ENCODE measurements around the gene PLEKHA8.

Gene PLEKHA8

GRCh38 chr7:30148426-30148825 is 120.2 kb downstream of the PLEKHA8 start:
- no peak for FAIRE-seq

- FAIRE-seq, result no peak
Measured at GRCh38 chr7:30148951-30149459, 120.8 kb downstream of the PLEKHA8 start.

GRCh38 chr7:30149640-30150272 is 121.5 kb downstream of the PLEKHA8 start:
- FAIRE-seq, result no peak

GRCh38 chr7:30150711-30151110 is 122.5 kb downstream of the PLEKHA8 start:
- no peak for FAIRE-seq

- no peak for FAIRE-seq
Measured at GRCh38 chr7:30154111-30154587, 125.9 kb downstream of the PLEKHA8 start.

GRCh38 chr7:30155481-30155880 is 127.3 kb downstream of the PLEKHA8 start:
- FAIRE-seq, result no peak

- no peak for FAIRE-seq
Measured at GRCh38 chr7:30157204-30157603, 129.0 kb downstream of the PLEKHA8 start.

- FAIRE-seq, result no peak
Measured at GRCh38 chr7:30159163-30159562, 131.0 kb downstream of the PLEKHA8 start.

- FAIRE-seq, result no peak
Measured at GRCh38 chr7:30159698-30160143, 131.5 kb downstream of the PLEKHA8 start.

- FAIRE-seq, result no peak
Measured at GRCh38 chr7:30160329-30160728, 132.1 kb downstream of the PLEKHA8 start.

GRCh38 chr7:30162133-30162532 is 133.9 kb downstream of the PLEKHA8 start:
- no peak for FAIRE-seq

GRCh38 chr7:30162622-30163124 is 134.5 kb downstream of the PLEKHA8 start:
- FAIRE-seq, result no peak

GRCh38 chr7:30163231-30163894 is 135.2 kb downstream of the PLEKHA8 start:
- FAIRE-seq, result no peak

- FAIRE-seq, result no peak
Measured at GRCh38 chr7:30164567-30164966, 136.4 kb downstream of the PLEKHA8 start.

- FAIRE-seq, result no peak
Measured at GRCh38 chr7:30165590-30165989, 137.4 kb downstream of the PLEKHA8 start.

- no peak for FAIRE-seq
Measured at GRCh38 chr7:30166155-30166840, 138.1 kb downstream of the PLEKHA8 start.

GRCh38 chr7:30166841-30167235 is 138.6 kb downstream of the PLEKHA8 start:
- no peak for FAIRE-seq

- no peak for FAIRE-seq
Measured at GRCh38 chr7:30167901-30168300, 139.7 kb downstream of the PLEKHA8 start.

- FAIRE-seq, result no peak
Measured at GRCh38 chr7:30168835-30169573, 140.8 kb downstream of the PLEKHA8 start.

- no peak for FAIRE-seq
Measured at GRCh38 chr7:30169579-30169978, 141.4 kb downstream of the PLEKHA8 start.

- no peak for FAIRE-seq
Measured at GRCh38 chr7:30170476-30171205, 142.4 kb downstream of the PLEKHA8 start.

Measured in TTC549 (cell line).